ENCODE data around the gene ZNF281. TPM values are rescaled to one million over a fixed set of nuclear protein-coding genes. Genes with fewer than 3 reads are reported as not detected.
A peak's percentile ranks its signal among the peaks of the same experiment; 100 is the strongest.

Gene ZNF281
- total RNA-seq, 1 experiment from 2014 or later: 26.5 TPM

GRCh38 chr1:200401263-200401662, 8.6 kb downstream of the ZNF281 start:
- no peak overlapping the region for H3K4me3 Mint-ChIP-seq (ENCODE audit: low read depth, unreplicated experiment)
- peak overlapping the region; percentile 11 for H3K27ac Mint-ChIP-seq (ENCODE audit: unreplicated experiment)
- no peak for DNase-seq
- CTCF ChIA-PET: interaction anchor here (0.8 kb wide), 1 partner anchor 15 kb away, joined by 3 read pairs; no protein-coding TSS in a partner anchor
- no TSS peak for BruUV-seq (replicated peaks)
- peaks cover 29% of the 10 kb centered on the region for H3K36me3 Mint-ChIP-seq (ENCODE audit: insufficient read depth, unreplicated experiment)
- no peaks in the 10 kb centered on the region for H3K9me3 Mint-ChIP-seq (ENCODE audit: low read depth, unreplicated experiment)
- no peak for TF ChIP-seq CTCF (IDR thresholded peaks at IDR 0.05; ENCODE audit: unreplicated experiment)
- peaks cover 22% of the 10 kb centered on the region for H3K4me1 Mint-ChIP-seq (ENCODE audit: low read depth, unreplicated experiment)
- intact Hi-C loops (cut with micrococcal nuclease; ENCODE audit: unreplicated experiment): no loop called here
- H3K27me3 Mint-ChIP-seq (ENCODE audit: unreplicated experiment): no peaks in the 10 kb centered on the region

- BruUV-seq (replicated peaks): no TSS peak
- CTCF ChIA-PET: interaction anchor here (0.5 to 0.8 kb wide), 2 partner anchors 16 to 36 kb away, joined by 3 read pairs; no protein-coding TSS in a partner anchor
- Mint-ChIP-seq H3K36me3 (ENCODE audit: insufficient read depth, unreplicated experiment) (peaks cover 22% of the 10 kb centered on the region), H3K27ac (ENCODE audit: unreplicated experiment) (no peak overlapping the region), H3K27me3 (ENCODE audit: unreplicated experiment) (no peaks in the 10 kb centered on the region), H3K4me3 (ENCODE audit: low read depth, unreplicated experiment) (no peak overlapping the region), H3K9me3 (ENCODE audit: low read depth, unreplicated experiment) (no peaks in the 10 kb centered on the region), H3K4me1 (ENCODE audit: low read depth, unreplicated experiment) (peaks cover 15% of the 10 kb centered on the region)
- TF ChIP-seq CTCF (IDR thresholded peaks at IDR 0.05; ENCODE audit: unreplicated experiment): no peak
- DNase-seq: no peak
- intact Hi-C loops (cut with micrococcal nuclease; ENCODE audit: unreplicated experiment): no loop called here
Measured at GRCh38 chr1:200400556-200400955, 9.3 kb downstream of the ZNF281 start.

GRCh38 chr1:200399860-200400259, 10.0 kb downstream of the ZNF281 start:
- CTCF ChIA-PET: no interaction called here
- H3K36me3 Mint-ChIP-seq (ENCODE audit: insufficient read depth, unreplicated experiment): peaks cover 20% of the 10 kb centered on the region

GRCh38 chr1:200398373-200398772, 11.5 kb downstream of the ZNF281 start:
- intact Hi-C loops (cut with micrococcal nuclease; ENCODE audit: unreplicated experiment): no loop called here
- no peak for TF ChIP-seq CTCF (IDR thresholded peaks at IDR 0.05; ENCODE audit: unreplicated experiment)
- no peak for DNase-seq
- CTCF ChIA-PET: interaction anchor here (0.6 kb wide), 1 partner anchor 12 kb away, joined by 5 read pairs; no protein-coding TSS in a partner anchor
- no peak overlapping the region for H3K27ac Mint-ChIP-seq (ENCODE audit: unreplicated experiment)
- peaks cover 15% of the 10 kb centered on the region for H3K36me3 Mint-ChIP-seq (ENCODE audit: insufficient read depth, unreplicated experiment)
- H3K9me3 Mint-ChIP-seq (ENCODE audit: low read depth, unreplicated experiment): no peaks in the 10 kb centered on the region
- H3K4me3 Mint-ChIP-seq (ENCODE audit: low read depth, unreplicated experiment): no peak overlapping the region
- BruUV-seq (replicated peaks): no TSS peak
- H3K4me1 Mint-ChIP-seq (ENCODE audit: low read depth, unreplicated experiment): peaks cover 9% of the 10 kb centered on the region
- H3K27me3 Mint-ChIP-seq (ENCODE audit: unreplicated experiment): no peaks in the 10 kb centered on the region

More at GRCh38 chr1:200399860-200400259, 10.0 kb downstream of the ZNF281 start:
- no peak for DNase-seq
- no peak for TF ChIP-seq CTCF (IDR thresholded peaks at IDR 0.05; ENCODE audit: unreplicated experiment)
- Mint-ChIP-seq H3K27ac (ENCODE audit: unreplicated experiment) (no peak overlapping the region), H3K4me1 (ENCODE audit: low read depth, unreplicated experiment) (peaks cover 9% of the 10 kb centered on the region), H3K27me3 (ENCODE audit: unreplicated experiment) (no peaks in the 10 kb centered on the region), H3K9me3 (ENCODE audit: low read depth, unreplicated experiment) (no peaks in the 10 kb centered on the region), H3K4me3 (ENCODE audit: low read depth, unreplicated experiment) (no peak overlapping the region)
- intact Hi-C loops (cut with micrococcal nuclease; ENCODE audit: unreplicated experiment): no loop called here
- no TSS peak for BruUV-seq (replicated peaks)
